Loucy (cell line): Measurements from ENCODE around the gene PLEKHG4B.

Experiments used
- CTCF ChIP-seq: fragments of 200-600 bp; sonication (generic); conservative IDR thresholded peaks from 2 replicates; pipeline ENCODE4 v1.5.1; 2014; ENCODE audit warnings: mild to moderate bottlenecking, antibody characterized with exemption, low read length
- EZH2phosphoT487 ChIP-seq: fragments of 200-600 bp; IDR thresholded peaks from 2 replicates; pipeline ENCODE4 v1.6.1; 2018; ENCODE audit warnings: antibody characterized with exemption, mild to moderate bottlenecking, moderate library complexity, borderline replicate concordance

- TF ChIP-seq CTCF = no peak
- no peak for TF ChIP-seq EZH2phosphoT487
Measured at GRCh38 chr5:90590-91547, 1.1 kb upstream of the PLEKHG4B start.
